GM23338 (cell line): ENCODE measurements around the gene SLU7. TPM values are rescaled to one million over a fixed set of nuclear protein-coding genes. Genes with fewer than 3 reads are reported as not detected.

ENCODE experiments used
- ATAC-seq: fragments of 200-7000 bp; cut with Tn5 transposase; 3 replicates; pipeline ENCODE4 v1.9.1; 2020
- DNase-seq: peaks from one replicate; pipeline ENCODE4 v3.0.0-alpha.2; 2015; ENCODE audit warnings: low spot score
- H2AFZ ChIP-seq: fragments of 200-600 bp; sonication (generic); 2 replicates; pipeline ENCODE4 v1.8.0; 2016; ENCODE audit warnings: antibody characterized with exemption, mild to moderate bottlenecking, moderate library complexity
- H3F3A ChIP-seq: fragments of 200-600 bp; sonication (generic); replicated peaks from 2 replicates; pipeline ENCODE4 v1.8.0; 2017; ENCODE audit warnings: antibody characterized with exemption, mixed run types, low read depth
- H3K27ac ChIP-seq: fragments of 200-600 bp; sonication (generic); 2 replicates; pipeline ENCODE4 v1.6.1; 2016; ENCODE audit warnings: low read depth
- H3K27me3 ChIP-seq: fragments of 200-600 bp; sonication (generic); 2 replicates; pipeline ENCODE4 v1.8.0; 2016; ENCODE audit warnings: mild to moderate bottlenecking, mixed run types, moderate library complexity; ENCODE audit not compliant: insufficient read depth
- H3K36me3 ChIP-seq: fragments of 200-600 bp; sonication (generic); 2 replicates; pipeline ENCODE4 v1.8.0; 2016; ENCODE audit warnings: mild to moderate bottlenecking; ENCODE audit not compliant: insufficient read depth
- H3K4me1 ChIP-seq: fragments of 200-600 bp; sonication (generic); 2 replicates; pipeline ENCODE4 v1.8.0; 2016; ENCODE audit warnings: mild to moderate bottlenecking, moderate library complexity; ENCODE audit not compliant: insufficient read depth
- H3K4me2 ChIP-seq: fragments of 200-600 bp; sonication (generic); 2 replicates; pipeline ENCODE4 v1.7.1; 2017; ENCODE audit warnings: mixed run types
- H3K4me3 ChIP-seq: fragments of 200-600 bp; sonication (generic); 2 replicates; pipeline ENCODE4 v1.6.1; 2016; ENCODE audit warnings: mixed run types
- H3K79me2 ChIP-seq: fragments of 200-600 bp; sonication (generic); replicated peaks from 2 replicates; pipeline ENCODE4 v1.8.0; 2017; ENCODE audit warnings: mild to moderate bottlenecking; ENCODE audit not compliant: insufficient read depth
- H3K9me2 ChIP-seq: fragments of 200-600 bp; sonication (generic); 2 replicates; pipeline ENCODE4 v1.8.0; 2017; ENCODE audit not compliant: insufficient read depth
- H4K20me1 ChIP-seq: fragments of 200-600 bp; sonication (generic); replicated peaks from 2 replicates; pipeline ENCODE4 v1.8.0; 2017; ENCODE audit warnings: mild to moderate bottlenecking; ENCODE audit not compliant: insufficient read depth
- H3K27ac Mint-ChIP-seq: 2 replicates; pipeline ENCODE4 v1.8.0; 2020; ENCODE audit warnings: inconsistent platforms, mild to moderate bottlenecking, moderate library complexity, mixed read lengths
- H3K27me3 Mint-ChIP-seq: 3 replicates; pipeline ENCODE4 v1.8.0; 2022; ENCODE audit warnings: low read depth, mild to moderate bottlenecking, moderate library complexity, mixed read lengths, inconsistent platforms; ENCODE audit not compliant: insufficient read depth, poor library complexity
- H3K36me3 Mint-ChIP-seq: 3 replicates; pipeline ENCODE4 v1.8.0; 2021; ENCODE audit warnings: low read depth, mild to moderate bottlenecking, inconsistent platforms, moderate library complexity, mixed read lengths
- H3K4me1 Mint-ChIP-seq: 3 replicates; pipeline ENCODE4 v1.8.0; 2020; ENCODE audit warnings: mild to moderate bottlenecking, inconsistent platforms, mixed read lengths
- H3K4me3 Mint-ChIP-seq: 3 replicates; pipeline ENCODE4 v1.8.0; 2021; ENCODE audit warnings: moderate library complexity, mild to moderate bottlenecking, inconsistent platforms, mixed read lengths
- H3K9me3 Mint-ChIP-seq: 3 replicates; pipeline ENCODE4 v1.8.0; 2020; ENCODE audit warnings: moderate library complexity, mild to moderate bottlenecking, inconsistent platforms, mixed read lengths
- CREB1 ChIP-seq: fragments of 250-450 bp; sonication (Bioruptor Pico); IDR thresholded peaks from 2 replicates; pipeline ENCODE4 v1.5.0; 2020; ENCODE audit warnings: low read depth, mild to moderate bottlenecking, moderate library complexity
- EZH2 ChIP-seq: fragments of 200-600 bp; sonication (generic); IDR thresholded peaks from one replicate; pipeline ENCODE4 v1.8.0; 2017; ENCODE audit warnings: antibody characterized with exemption, mild to moderate bottlenecking, low read depth; ENCODE audit not compliant: unreplicated experiment
- EZH2phosphoT487 ChIP-seq: fragments of 200-600 bp; sonication (generic); IDR thresholded peaks from one replicate; pipeline ENCODE4 v1.8.1; 2018; ENCODE audit warnings: antibody characterized with exemption; ENCODE audit not compliant: unreplicated experiment
- JUNB ChIP-seq: IDR thresholded peaks from one replicate; pipeline ENCODE4 v1.6.1; 2016; ENCODE audit warnings: antibody characterized with exemption; ENCODE audit not compliant: unreplicated experiment
- NANOG ChIP-seq: IDR thresholded peaks from 2 replicates; pipeline ENCODE4 v1.6.1; 2016; ENCODE audit warnings: antibody characterized with exemption, borderline replicate concordance
- POLR2AphosphoS5 ChIP-seq: IDR thresholded peaks from 2 replicates; pipeline ENCODE4 v1.6.1; 2016; ENCODE audit warnings: antibody characterized with exemption, low read depth
- STAT1 ChIP-seq: IDR thresholded peaks from one replicate; pipeline ENCODE4 v1.6.1; 2016; ENCODE audit warnings: antibody characterized with exemption; ENCODE audit not compliant: unreplicated experiment
- ZNF114 ChIP-seq: fragments of 250-450 bp; sonication (Bioruptor Pico); IDR thresholded peaks from 2 replicates; pipeline ENCODE4 v1.5.0; 2020; ENCODE audit warnings: mild to moderate bottlenecking, moderate library complexity
- ZNF331 ChIP-seq: fragments of 250-450 bp; sonication (Bioruptor Pico); IDR thresholded peaks from 2 replicates; pipeline ENCODE4 v1.5.0; 2020; ENCODE audit warnings: low read depth, mild to moderate bottlenecking, moderate library complexity
- polyA plus RNA-seq: library from polyadenylated mRNA; unstranded; fragments of >200 nt; fragmentation: Nextera tagmentation; extraction: Ambion mirVana; gene quantifications from 2 replicates; pipeline ENCODE4 v1.2.1, GENCODE V29; 2016
- total RNA-seq: library from RNA; depleted of rRNA; stranded (reverse); fragments of >200 nt; shearing (Covaris generic); gene quantifications from 2 replicates; pipeline ENCODE4 v1.2.3, GENCODE V29; 2014
- TF ChIP-seq, protein P1 (sequence below): IDR thresholded peaks from 2 replicates; pipeline ENCODE4 v1.6.1; 2016; ENCODE audit warnings: antibody characterized with exemption
- TF ChIP-seq, protein P2 (sequence below), 2 experiments: fragments of 200-600 bp in 1 of 2; sonication (generic) in 1 of 2; conservative IDR thresholded peaks; 2 replicates each; pipeline versions ENCODE4 v1.5.1 to v1.6.1; 2016 to 2017; ENCODE audit warnings: antibody characterized with exemption in 2 of 2, low read depth in 2 of 2, mild to moderate bottlenecking in 2 of 2, moderate library complexity in 1 of 2
- TF ChIP-seq, protein P3 (sequence below): IDR thresholded peaks from one replicate; pipeline ENCODE4 v1.6.1; 2018; ENCODE audit warnings: antibody characterized with exemption; ENCODE audit not compliant: unreplicated experiment
- TF ChIP-seq, protein P4 (sequence below): fragments of 250-450 bp; sonication (Bioruptor Pico); IDR thresholded peaks from 2 replicates; pipeline ENCODE4 v1.5.0; 2020; ENCODE audit warnings: mild to moderate bottlenecking, moderate library complexity

Gene SLU7
- total and polyA plus RNA-seq, 2 experiments from 2014 or later = 27.0 to 47.5 TPM

DNA sequence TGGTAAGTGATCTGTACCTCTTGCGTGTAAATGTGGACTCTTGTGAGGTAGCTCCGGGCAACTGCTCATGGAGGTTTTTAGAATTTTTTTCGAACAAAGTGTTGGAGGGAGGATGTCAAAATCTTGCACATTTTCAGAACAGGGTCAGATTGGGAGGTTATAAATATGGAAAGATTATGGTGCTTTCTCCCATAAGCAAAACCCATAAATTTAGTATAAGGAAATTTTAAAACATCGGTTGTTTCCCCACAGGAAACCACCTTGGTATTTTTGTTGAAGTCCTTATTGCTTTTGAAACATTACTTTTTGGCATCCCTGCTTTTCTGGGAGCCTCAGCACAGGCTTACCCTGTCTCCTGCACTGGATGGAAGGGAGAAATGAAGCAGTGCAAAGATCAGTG is 36.7 kb upstream of the SLU7 start:
- H3K4me1 Mint-ChIP-seq = no peaks in the 10 kb centered on the region
- H3K9me2 ChIP-seq = no peaks in the 10 kb centered on the region; the same call in 1 of the 2 replicates
- no peaks in the 10 kb centered on the region for H3K4me1 ChIP-seq
- no peaks in the 10 kb centered on the region for H3K79me2 ChIP-seq
- H3K27ac Mint-ChIP-seq = no peak overlapping the region
- peak overlapping the region; percentile 18; the same call in 1 of the 2 replicates for H2AFZ ChIP-seq
- TF ChIP-seq, protein P1, sequence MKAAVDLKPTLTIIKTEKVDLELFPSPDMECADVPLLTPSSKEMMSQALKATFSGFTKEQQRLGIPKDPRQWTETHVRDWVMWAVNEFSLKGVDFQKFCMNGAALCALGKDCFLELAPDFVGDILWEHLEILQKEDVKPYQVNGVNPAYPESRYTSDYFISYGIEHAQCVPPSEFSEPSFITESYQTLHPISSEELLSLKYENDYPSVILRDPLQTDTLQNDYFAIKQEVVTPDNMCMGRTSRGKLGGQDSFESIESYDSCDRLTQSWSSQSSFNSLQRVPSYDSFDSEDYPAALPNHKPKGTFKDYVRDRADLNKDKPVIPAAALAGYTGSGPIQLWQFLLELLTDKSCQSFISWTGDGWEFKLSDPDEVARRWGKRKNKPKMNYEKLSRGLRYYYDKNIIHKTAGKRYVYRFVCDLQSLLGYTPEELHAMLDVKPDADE = no peak
- no peak for TF ChIP-seq ZNF331
- TF ChIP-seq EZH2phosphoT487 = no peak
- no peak for TF ChIP-seq ZNF114 (CRISPR knock-in tag)
- no peak for TF ChIP-seq POLR2AphosphoS5
- TF ChIP-seq, protein P2, sequence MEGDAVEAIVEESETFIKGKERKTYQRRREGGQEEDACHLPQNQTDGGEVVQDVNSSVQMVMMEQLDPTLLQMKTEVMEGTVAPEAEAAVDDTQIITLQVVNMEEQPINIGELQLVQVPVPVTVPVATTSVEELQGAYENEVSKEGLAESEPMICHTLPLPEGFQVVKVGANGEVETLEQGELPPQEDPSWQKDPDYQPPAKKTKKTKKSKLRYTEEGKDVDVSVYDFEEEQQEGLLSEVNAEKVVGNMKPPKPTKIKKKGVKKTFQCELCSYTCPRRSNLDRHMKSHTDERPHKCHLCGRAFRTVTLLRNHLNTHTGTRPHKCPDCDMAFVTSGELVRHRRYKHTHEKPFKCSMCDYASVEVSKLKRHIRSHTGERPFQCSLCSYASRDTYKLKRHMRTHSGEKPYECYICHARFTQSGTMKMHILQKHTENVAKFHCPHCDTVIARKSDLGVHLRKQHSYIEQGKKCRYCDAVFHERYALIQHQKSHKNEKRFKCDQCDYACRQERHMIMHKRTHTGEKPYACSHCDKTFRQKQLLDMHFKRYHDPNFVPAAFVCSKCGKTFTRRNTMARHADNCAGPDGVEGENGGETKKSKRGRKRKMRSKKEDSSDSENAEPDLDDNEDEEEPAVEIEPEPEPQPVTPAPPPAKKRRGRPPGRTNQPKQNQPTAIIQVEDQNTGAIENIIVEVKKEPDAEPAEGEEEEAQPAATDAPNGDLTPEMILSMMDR (conservative IDR thresholded peaks at IDR 0.05; ENCODE audit: low read depth in 2 of 2) = no peak
- TF ChIP-seq NANOG = no peak
- TF ChIP-seq, protein P3, sequence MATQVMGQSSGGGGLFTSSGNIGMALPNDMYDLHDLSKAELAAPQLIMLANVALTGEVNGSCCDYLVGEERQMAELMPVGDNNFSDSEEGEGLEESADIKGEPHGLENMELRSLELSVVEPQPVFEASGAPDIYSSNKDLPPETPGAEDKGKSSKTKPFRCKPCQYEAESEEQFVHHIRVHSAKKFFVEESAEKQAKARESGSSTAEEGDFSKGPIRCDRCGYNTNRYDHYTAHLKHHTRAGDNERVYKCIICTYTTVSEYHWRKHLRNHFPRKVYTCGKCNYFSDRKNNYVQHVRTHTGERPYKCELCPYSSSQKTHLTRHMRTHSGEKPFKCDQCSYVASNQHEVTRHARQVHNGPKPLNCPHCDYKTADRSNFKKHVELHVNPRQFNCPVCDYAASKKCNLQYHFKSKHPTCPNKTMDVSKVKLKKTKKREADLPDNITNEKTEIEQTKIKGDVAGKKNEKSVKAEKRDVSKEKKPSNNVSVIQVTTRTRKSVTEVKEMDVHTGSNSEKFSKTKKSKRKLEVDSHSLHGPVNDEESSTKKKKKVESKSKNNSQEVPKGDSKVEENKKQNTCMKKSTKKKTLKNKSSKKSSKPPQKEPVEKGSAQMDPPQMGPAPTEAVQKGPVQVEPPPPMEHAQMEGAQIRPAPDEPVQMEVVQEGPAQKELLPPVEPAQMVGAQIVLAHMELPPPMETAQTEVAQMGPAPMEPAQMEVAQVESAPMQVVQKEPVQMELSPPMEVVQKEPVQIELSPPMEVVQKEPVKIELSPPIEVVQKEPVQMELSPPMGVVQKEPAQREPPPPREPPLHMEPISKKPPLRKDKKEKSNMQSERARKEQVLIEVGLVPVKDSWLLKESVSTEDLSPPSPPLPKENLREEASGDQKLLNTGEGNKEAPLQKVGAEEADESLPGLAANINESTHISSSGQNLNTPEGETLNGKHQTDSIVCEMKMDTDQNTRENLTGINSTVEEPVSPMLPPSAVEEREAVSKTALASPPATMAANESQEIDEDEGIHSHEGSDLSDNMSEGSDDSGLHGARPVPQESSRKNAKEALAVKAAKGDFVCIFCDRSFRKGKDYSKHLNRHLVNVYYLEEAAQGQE = no peak
- no peak for TF ChIP-seq STAT1
- no peak for TF ChIP-seq EZH2
- TF ChIP-seq, protein P4, sequence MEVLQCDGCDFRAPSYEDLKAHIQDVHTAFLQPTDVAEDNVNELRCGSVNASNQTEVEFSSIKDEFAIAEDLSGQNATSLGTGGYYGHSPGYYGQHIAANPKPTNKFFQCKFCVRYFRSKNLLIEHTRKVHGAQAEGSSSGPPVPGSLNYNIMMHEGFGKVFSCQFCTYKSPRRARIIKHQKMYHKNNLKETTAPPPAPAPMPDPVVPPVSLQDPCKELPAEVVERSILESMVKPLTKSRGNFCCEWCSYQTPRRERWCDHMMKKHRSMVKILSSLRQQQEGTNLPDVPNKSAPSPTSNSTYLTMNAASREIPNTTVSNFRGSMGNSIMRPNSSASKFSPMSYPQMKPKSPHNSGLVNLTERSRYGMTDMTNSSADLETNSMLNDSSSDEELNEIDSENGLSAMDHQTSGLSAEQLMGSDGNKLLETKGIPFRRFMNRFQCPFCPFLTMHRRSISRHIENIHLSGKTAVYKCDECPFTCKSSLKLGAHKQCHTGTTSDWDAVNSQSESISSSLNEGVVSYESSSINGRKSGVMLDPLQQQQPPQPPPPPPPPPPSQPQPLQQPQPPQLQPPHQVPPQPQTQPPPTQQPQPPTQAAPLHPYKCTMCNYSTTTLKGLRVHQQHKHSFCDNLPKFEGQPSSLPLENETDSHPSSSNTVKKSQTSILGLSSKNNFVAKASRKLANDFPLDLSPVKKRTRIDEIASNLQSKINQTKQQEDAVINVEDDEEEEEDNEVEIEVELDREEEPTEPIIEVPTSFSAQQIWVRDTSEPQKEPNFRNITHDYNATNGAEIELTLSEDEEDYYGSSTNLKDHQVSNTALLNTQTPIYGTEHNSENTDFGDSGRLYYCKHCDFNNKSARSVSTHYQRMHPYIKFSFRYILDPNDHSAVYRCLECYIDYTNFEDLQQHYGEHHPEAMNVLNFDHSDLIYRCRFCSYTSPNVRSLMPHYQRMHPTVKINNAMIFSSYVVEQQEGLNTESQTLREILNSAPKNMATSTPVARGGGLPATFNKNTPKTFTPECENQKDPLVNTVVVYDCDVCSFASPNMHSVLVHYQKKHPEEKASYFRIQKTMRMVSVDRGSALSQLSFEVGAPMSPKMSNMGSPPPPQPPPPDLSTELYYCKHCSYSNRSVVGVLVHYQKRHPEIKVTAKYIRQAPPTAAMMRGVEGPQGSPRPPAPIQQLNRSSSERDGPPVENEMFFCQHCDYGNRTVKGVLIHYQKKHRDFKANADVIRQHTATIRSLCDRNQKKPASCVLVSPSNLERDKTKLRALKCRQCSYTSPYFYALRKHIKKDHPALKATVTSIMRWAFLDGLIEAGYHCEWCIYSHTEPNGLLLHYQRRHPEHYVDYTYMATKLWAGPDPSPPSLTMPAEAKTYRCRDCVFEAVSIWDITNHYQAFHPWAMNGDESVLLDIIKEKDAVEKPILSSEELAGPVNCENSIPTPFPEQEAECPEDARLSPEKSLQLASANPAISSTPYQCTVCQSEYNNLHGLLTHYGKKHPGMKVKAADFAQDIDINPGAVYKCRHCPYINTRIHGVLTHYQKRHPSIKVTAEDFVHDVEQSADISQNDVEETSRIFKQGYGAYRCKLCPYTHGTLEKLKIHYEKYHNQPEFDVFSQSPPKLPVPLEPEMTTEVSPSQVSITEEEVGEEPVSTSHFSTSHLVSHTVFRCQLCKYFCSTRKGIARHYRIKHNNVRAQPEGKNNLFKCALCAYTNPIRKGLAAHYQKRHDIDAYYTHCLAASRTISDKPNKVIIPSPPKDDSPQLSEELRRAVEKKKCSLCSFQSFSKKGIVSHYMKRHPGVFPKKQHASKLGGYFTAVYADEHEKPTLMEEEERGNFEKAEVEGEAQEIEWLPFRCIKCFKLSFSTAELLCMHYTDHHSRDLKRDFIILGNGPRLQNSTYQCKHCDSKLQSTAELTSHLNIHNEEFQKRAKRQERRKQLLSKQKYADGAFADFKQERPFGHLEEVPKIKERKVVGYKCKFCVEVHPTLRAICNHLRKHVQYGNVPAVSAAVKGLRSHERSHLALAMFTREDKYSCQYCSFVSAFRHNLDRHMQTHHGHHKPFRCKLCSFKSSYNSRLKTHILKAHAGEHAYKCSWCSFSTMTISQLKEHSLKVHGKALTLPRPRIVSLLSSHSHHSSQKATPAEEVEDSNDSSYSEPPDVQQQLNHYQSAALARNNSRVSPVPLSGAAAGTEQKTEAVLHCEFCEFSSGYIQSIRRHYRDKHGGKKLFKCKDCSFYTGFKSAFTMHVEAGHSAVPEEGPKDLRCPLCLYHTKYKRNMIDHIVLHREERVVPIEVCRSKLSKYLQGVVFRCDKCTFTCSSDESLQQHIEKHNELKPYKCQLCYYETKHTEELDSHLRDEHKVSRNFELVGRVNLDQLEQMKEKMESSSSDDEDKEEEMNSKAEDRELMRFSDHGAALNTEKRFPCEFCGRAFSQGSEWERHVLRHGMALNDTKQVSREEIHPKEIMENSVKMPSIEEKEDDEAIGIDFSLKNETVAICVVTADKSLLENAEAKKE (CRISPR knock-in tag) = no peak
- no peak for TF ChIP-seq JUNB
- TF ChIP-seq CREB1 (CRISPR knock-in tag) = no peak
- H3K4me2 ChIP-seq = no peak overlapping the region
- H3K4me3 Mint-ChIP-seq = no peak overlapping the region
- no peak overlapping the region for H3K27ac ChIP-seq
- H3K27me3 Mint-ChIP-seq = no peaks in the 10 kb centered on the region
- no peaks in the 10 kb centered on the region for H3K36me3 Mint-ChIP-seq
- H3K4me3 ChIP-seq = no peak overlapping the region
- no peaks in the 10 kb centered on the region for H3K9me3 Mint-ChIP-seq
- H3F3A ChIP-seq = no peaks in the 10 kb centered on the region
- DNase-seq (no peak), ATAC-seq (no peak)
- H3K36me3 ChIP-seq = no peaks in the 10 kb centered on the region
- H3K27me3 ChIP-seq = no peaks in the 10 kb centered on the region
- no peaks in the 10 kb centered on the region for H4K20me1 ChIP-seq
